Nephron (organoid): ENCODE measurements around the gene PPEF2.
"Not testable (repeated sequence)": the region's sequence is repeated elsewhere in the genome, so short reads cannot be mapped to it uniquely, and the experiment has no call there.

Experiments
- H3K27ac Mint-ChIP-seq, 3 experiments: 2 replicates each; pipeline ENCODE4 v1.8.0; 2020; ENCODE audit warnings: mixed read lengths in 3 of 3, mild to moderate bottlenecking in 2 of 3, moderate library complexity in 1 of 3
- H3K27me3 Mint-ChIP-seq: 2 replicates; pipeline ENCODE4 v1.8.0; 2021; ENCODE audit warnings: low read depth, mild to moderate bottlenecking, moderate library complexity, mixed read lengths
- H3K36me3 Mint-ChIP-seq: 2 replicates; pipeline ENCODE4 v1.8.0; 2020; ENCODE audit warnings: low read depth, mixed read lengths
- H3K4me1 Mint-ChIP-seq: 2 replicates; pipeline ENCODE4 v1.8.0; 2020; ENCODE audit warnings: mixed read lengths
- H3K4me3 Mint-ChIP-seq, 3 experiments: 2 replicates each; pipeline ENCODE4 v1.8.0; 2020; ENCODE audit warnings: mild to moderate bottlenecking in 3 of 3, mixed read lengths in 3 of 3, moderate library complexity in 2 of 3
- H3K9me3 Mint-ChIP-seq: 2 replicates; pipeline ENCODE4 v1.8.0; 2020; ENCODE audit warnings: mixed read lengths
- TF ChIP-seq, protein P1 (sequence below), 3 experiments: fragments of 200-600 bp; sonication (generic); IDR thresholded peaks; one replicate each; pipeline ENCODE4 v1.5.0; 2021; ENCODE audit warnings: antibody characterized with exemption in 3 of 3; ENCODE audit not compliant: unreplicated experiment in 3 of 3

PPEF2 gene

DNA sequence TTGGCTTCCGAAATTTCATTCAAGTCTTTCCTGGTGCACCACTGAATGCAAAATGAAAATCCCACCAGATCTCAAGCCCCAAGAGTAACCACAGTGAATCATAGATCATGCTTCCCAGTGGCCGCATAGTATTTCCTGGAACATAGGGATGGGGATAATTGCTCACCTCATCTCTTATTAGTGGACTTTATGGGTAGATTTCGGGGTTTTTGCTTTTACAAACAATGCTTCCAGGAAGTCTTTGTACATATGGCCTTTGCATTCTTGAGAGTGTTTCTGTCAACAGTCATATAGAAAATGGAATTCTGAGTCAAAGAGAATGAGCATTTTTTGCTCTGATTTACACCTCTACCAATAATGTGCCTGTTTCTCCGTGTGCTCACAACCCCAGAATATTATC is 53.4 kb downstream of the PPEF2 start:
- TF ChIP-seq, protein P1, sequence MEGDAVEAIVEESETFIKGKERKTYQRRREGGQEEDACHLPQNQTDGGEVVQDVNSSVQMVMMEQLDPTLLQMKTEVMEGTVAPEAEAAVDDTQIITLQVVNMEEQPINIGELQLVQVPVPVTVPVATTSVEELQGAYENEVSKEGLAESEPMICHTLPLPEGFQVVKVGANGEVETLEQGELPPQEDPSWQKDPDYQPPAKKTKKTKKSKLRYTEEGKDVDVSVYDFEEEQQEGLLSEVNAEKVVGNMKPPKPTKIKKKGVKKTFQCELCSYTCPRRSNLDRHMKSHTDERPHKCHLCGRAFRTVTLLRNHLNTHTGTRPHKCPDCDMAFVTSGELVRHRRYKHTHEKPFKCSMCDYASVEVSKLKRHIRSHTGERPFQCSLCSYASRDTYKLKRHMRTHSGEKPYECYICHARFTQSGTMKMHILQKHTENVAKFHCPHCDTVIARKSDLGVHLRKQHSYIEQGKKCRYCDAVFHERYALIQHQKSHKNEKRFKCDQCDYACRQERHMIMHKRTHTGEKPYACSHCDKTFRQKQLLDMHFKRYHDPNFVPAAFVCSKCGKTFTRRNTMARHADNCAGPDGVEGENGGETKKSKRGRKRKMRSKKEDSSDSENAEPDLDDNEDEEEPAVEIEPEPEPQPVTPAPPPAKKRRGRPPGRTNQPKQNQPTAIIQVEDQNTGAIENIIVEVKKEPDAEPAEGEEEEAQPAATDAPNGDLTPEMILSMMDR (IDR thresholded peaks at IDR 0.05; ENCODE audit: unreplicated experiment in 3 of 3), result no peak
- H3K27ac Mint-ChIP-seq, result no peak overlapping the region
- no peak overlapping the region for H3K4me3 Mint-ChIP-seq
- no peaks in the 10 kb centered on the region for H3K9me3 Mint-ChIP-seq
- peaks cover 13% of the 10 kb centered on the region for H3K4me1 Mint-ChIP-seq
- peaks cover 6% of the 10 kb centered on the region for H3K27me3 Mint-ChIP-seq
- H3K36me3 Mint-ChIP-seq, result no peaks in the 10 kb centered on the region

DNA sequence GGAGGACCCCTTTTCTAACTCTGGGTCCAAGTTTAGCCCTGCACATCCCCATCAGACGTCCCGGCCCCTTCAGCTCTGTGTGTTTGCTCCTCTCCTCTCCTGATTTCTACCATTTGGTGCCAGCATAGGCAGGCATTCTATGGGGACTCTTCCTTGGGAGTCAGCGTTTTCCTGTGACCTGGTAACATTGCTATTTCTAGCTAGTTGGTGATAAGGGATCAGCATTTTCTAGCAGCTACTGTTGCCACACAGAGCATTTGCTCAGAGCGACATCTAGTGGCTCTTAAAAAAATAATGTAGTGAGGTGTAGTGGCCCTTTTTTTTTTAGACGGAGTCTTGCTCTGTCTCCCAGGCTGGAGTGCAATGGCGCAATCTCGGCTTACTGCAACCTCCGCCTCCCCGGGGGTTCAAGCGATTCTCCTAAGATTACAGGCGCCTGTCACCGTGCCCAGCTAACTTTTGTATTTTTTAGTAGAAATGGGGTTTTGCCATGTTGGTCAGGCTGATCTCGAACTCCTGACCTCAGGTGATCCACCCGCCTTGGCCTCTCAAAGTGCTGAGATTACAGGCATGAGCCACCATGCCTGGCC is 54.0 kb downstream of the PPEF2 start:
- H3K9me3 Mint-ChIP-seq, H3K27me3 Mint-ChIP-seq, H3K4me3 Mint-ChIP-seq, H3K36me3 Mint-ChIP-seq: not testable (repeated sequence)
- Mint-ChIP-seq H3K4me1 (peaks cover 17% of the 10 kb centered on the region), H3K27ac (peak overlapping the region in 2 of 3 experiments; percentile 11 to 65)
- TF ChIP-seq, protein P1 (IDR thresholded peaks at IDR 0.05; ENCODE audit: unreplicated experiment in 3 of 3), result peak; percentile 53 to 70 (median 62)

DNA sequence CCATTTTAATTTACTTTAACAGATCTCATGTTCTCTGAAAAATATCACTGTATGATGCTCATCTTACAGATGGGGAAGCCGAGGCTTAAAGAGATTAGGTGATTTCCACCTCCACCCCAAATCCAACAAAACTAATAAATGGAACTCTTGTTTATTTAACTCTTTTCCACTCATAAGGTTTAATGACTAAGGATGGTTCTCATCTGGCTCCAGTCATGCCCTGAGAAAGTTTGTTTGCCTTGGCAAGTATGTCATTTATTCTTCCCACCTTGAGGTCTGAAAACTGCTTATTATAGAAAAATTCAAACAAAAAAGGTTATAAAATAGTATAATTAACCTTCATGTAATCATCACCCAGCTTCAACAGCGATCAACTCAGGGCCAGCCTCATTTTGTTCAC is 56.3 kb downstream of the PPEF2 start:
- no peaks in the 10 kb centered on the region for H3K27me3 Mint-ChIP-seq
- peaks cover 23% of the 10 kb centered on the region for H3K4me1 Mint-ChIP-seq
- H3K36me3 Mint-ChIP-seq, result no peaks in the 10 kb centered on the region
- TF ChIP-seq, protein P1 (IDR thresholded peaks at IDR 0.05; ENCODE audit: unreplicated experiment in 3 of 3), result no peak
- no peak overlapping the region for H3K27ac Mint-ChIP-seq
- H3K4me3 Mint-ChIP-seq, result no peak overlapping the region
- no peaks in the 10 kb centered on the region for H3K9me3 Mint-ChIP-seq

DNA sequence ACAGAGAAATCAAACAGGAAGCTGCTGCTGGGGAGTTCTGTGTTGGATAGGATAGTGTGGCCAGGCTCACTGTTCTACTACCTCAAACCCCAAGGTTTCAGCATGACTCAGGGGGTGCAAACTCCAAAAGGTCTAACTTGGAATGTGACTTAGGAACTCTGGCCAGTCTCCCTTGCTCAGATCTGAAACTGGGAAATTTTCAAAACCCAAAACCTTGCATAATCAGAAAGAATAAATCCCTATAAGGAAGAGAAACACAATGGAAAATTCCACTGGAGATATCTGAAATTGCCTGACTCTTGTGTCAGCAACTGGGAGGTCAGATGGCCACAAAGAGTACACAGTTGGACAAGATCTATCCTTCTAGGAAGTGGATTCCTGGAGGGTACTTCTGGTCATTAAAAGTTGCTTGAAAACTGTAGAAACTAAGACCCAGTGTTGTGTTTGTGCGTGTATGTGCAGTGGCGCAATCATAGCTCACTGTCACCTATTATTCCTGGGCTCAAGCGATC is 58.0 kb downstream of the PPEF2 start:
- H3K27me3 Mint-ChIP-seq, result no peaks in the 10 kb centered on the region
- TF ChIP-seq, protein P1 (IDR thresholded peaks at IDR 0.05; ENCODE audit: unreplicated experiment in 3 of 3), result no peak
- H3K9me3 Mint-ChIP-seq, result no peaks in the 10 kb centered on the region
- H3K27ac Mint-ChIP-seq, result peak overlapping the region in 2 of 3 experiments; percentile 87 to 90
- H3K4me3 Mint-ChIP-seq, result no peak overlapping the region
- H3K36me3 Mint-ChIP-seq, result no peaks in the 10 kb centered on the region
- H3K4me1 Mint-ChIP-seq, result peaks cover 23% of the 10 kb centered on the region

DNA sequence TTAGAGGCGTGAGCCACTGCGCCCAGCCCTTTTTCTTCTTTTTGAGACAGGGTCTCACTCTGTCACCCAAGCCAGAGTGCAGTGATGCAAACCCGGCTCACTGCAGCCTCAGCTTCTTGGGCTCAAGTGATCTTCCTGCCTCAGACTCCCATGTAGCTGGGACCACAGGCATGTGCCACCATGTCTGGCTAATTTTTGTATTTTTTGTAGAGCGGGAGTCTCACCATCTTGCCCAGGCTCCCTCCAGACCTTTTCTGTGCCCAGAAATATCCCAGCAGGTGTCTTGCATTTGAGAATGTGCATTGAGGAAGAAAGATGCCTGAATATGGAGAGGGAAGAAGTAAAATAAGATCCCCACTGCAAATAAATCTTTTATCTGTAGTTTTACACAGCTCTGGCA is 58.7 kb downstream of the PPEF2 start:
- Mint-ChIP-seq H3K4me3 (no peak overlapping the region), H3K36me3 (no peaks in the 10 kb centered on the region), H3K27me3 (no peaks in the 10 kb centered on the region), H3K27ac (peak overlapping the region in 2 of 3 experiments; percentile 87 to 90), H3K9me3 (no peaks in the 10 kb centered on the region), H3K4me1 (peaks cover 23% of the 10 kb centered on the region)
- TF ChIP-seq, protein P1 (IDR thresholded peaks at IDR 0.05; ENCODE audit: unreplicated experiment in 3 of 3), result no peak
